Activated CD4-positive, alpha-beta T cell treated with anti-CD3 and anti-CD28 coated beads, Interleukin-2, amount 50 U/mL, for 1 hour (primary cell): Measurements from ENCODE around the gene PCBP3.

Experiments used
- DNase-seq: peaks from one replicate; pipeline ENCODE4 v3.0.0-alpha.2; 2020

The PCBP3 gene

DNA sequence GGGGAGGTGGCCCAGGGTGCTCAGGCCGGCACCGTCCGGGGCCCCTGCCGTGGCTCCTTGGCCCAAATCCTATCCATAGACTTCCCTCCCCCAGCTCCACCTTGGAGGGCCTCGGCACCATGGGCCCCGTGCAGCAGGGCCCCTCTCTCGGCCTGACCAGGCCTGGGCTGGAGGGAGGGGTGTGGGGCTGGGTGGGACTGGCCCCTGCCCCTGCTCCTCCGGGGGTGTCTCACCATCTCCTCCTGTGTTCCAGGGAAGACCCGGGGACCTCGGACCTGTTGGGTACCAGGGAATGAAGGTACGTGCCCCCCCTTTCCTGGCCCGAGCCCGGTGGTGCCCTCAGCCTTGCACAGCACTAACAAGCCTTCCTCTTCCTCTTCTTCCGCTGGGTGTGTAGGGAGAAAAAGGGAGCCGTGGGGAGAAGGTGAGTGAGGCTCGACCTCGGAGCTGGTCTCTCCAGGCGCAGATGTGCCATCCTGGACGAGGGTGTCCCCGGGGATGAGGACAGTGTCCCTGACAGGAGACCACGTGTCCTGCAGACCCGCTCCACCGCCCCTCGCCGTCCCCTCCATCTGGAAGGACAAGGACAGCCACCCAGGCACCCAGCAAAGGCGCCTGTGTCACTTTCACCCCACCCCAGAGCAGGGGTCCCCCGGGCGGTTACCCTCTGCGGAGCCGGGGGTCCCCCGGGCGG lies 346.0 kb downstream of the PCBP3 start:
- no peak for DNase-seq

DNA sequence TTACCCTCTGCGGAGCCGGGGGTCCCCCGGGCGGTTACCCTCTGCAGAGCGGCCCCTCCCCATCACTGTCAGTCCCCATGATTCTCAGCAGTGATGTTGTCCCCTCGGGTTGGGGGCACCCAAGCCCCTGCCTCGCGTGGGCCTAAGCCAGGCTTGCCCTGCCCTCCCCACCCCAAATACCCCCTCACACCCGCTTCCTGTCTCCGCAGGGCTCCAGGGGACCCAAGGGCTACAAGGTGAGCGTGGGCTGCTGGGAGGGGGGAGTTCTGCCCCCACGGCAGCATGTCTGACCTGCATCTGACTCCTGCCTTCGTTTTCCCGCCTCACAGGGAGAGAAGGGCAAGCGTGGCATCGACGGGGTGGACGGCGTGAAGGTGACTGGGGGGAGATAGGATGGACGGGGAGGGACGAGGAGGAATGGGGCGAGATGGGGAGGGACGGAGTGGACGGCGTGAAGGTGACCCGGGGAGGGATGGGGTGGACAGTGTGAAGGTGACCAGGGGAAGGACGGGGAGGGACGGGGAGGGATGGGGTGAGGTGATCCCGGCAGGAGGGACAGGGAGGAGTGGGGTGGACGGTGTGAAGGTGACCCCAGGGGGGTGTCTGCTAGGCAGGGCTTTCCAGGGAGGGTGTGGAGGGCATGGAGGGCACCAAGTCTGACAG lies 346.7 kb downstream of the PCBP3 start:
- DNase-seq: no peak

GRCh38 chr21:45990741-45991605 lies 347.4 kb downstream of the PCBP3 start:
- no peak for DNase-seq

DNA sequence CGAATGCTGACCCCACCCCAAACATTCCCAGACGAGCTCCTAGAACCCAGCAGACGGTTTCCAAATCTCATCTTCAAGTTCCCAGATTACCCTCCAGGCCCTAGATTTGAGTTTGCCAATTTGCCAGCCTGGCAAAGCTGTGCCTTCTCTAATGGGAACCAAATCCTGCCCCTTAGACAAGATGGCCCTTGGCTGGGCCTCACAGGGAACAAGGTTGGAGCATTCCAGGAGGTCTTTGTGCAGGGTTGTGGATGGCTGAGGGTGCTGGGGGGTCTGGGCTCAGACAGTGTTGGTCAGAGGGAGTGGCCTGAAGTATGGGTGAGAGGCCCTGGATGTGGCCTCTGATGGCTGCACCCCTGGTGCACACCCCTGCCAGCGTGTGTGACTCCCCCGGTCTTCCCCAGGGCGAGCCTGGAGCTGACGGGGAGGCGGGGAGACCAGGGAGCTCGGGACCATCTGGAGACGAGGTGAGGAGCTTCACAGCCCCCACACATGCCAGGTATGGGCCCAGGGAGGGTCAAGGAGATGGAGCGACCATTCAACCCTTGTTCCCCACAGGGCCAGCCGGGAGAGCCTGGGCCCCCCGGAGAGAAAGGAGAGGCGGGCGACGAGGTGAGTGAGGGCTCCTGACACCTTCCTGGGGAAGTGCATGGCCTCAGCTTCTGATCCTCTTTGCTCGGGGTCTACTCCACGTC lies 348.2 kb downstream of the PCBP3 start:
- no peak for DNase-seq
